ENCODE data around the gene ZSWIM7. TPM values are rescaled to one million over a fixed set of nuclear protein-coding genes. Genes with fewer than 3 reads are reported as not detected.

Gene ZSWIM7
- total RNA-seq, 1 experiment from 2014 or later, result 41.0 TPM

GRCh38 chr17:15971882-15972281 is 27.6 kb downstream of the ZSWIM7 start:
- H3K79me2 ChIP-seq (ENCODE audit: low read length), result no peaks in the 10 kb centered on the region
- no peaks in the 10 kb centered on the region for H3K9me3 ChIP-seq (ENCODE audit: low read length)
- H3K27ac ChIP-seq (ENCODE audit: low read length), result no peak overlapping the region
- DNase-seq, result no peak
- no peak overlapping the region for H3K4me2 ChIP-seq (ENCODE audit: low read depth, low read length, poor library complexity, severe bottlenecking)
- H2AFZ ChIP-seq (ENCODE audit: low read length), result no peak overlapping the region
- H4K20me1 ChIP-seq (ENCODE audit: insufficient read depth, low read depth, low read length), result no peaks in the 10 kb centered on the region
- H3K27me3 ChIP-seq (ENCODE audit: low read length), result no peaks in the 10 kb centered on the region
- no peaks in the 10 kb centered on the region for H3K36me3 ChIP-seq (ENCODE audit: insufficient read depth, low read length)
- no peak overlapping the region for H3K9ac ChIP-seq (ENCODE audit: low read length)
- no peaks in the 10 kb centered on the region for H3K9me2 ChIP-seq (replicated peaks; ENCODE audit: insufficient read depth, low read length)
- H3K4me3 ChIP-seq (ENCODE audit: low read length), result no peak overlapping the region
- H3K4me1 ChIP-seq (ENCODE audit: low read length), result no peaks in the 10 kb centered on the region

DNA sequence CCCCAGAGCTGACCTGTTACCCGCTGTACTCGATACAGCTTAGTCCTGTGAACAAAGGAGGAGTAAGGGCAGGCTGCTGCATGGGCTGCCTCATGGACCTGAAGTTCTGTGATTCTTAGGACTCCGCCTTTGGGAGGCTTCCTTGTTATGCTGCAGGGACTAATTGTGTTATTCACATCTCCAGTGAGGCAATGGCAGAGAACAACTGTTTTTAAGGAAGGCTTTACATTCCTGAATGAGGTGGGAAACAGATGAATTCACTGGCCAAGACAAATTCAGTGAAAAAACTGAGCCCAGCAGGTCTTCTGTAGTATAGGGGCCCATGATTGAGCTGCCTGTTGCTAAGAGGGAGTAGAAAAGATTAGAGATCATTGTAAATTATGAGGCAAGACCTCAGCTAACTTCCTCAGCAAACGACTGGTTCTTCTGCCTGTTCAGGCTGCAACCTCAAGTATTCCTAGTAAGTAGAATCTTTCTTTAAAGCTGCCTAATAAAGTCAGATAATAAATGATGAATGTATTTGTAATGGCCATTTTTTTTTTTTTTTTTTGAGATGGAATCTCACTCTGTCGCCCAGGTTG is 28.3 kb downstream of the ZSWIM7 start:
- Histone ChIP-seq H3K79me2 (ENCODE audit: low read length) (no peaks in the 10 kb centered on the region), H3K36me3 (ENCODE audit: insufficient read depth, low read length) (no peaks in the 10 kb centered on the region), H3K4me3 (ENCODE audit: low read length) (no peak overlapping the region), H3K4me2 (ENCODE audit: low read depth, low read length, poor library complexity, severe bottlenecking) (no peak overlapping the region), H3K9ac (ENCODE audit: low read length) (no peak overlapping the region), H3K9me3 (ENCODE audit: low read length) (no peaks in the 10 kb centered on the region), H3K4me1 (ENCODE audit: low read length) (peaks cover under 1% of the 10 kb centered on the region; the same call in 1 of the 2 replicates), H3K27me3 (ENCODE audit: low read length) (no peaks in the 10 kb centered on the region), H3K9me2 (replicated peaks; ENCODE audit: insufficient read depth, low read length) (no peaks in the 10 kb centered on the region), H3K27ac (ENCODE audit: low read length) (no peak overlapping the region), H2AFZ (ENCODE audit: low read length) (no peak overlapping the region), H4K20me1 (ENCODE audit: insufficient read depth, low read depth, low read length) (no peaks in the 10 kb centered on the region)
- DNase-seq, result no peak

- no peaks in the 10 kb centered on the region for H3K27me3 ChIP-seq (ENCODE audit: low read length)
- DNase-seq, result no peak
- no peaks in the 10 kb centered on the region for H3K9me2 ChIP-seq (replicated peaks; ENCODE audit: insufficient read depth, low read length)
- H4K20me1 ChIP-seq (ENCODE audit: insufficient read depth, low read depth, low read length), result no peaks in the 10 kb centered on the region
- H3K4me1 ChIP-seq (ENCODE audit: low read length), result peaks cover 8% of the 10 kb centered on the region
- H3K36me3 ChIP-seq (ENCODE audit: insufficient read depth, low read length), result no peaks in the 10 kb centered on the region
- no peak overlapping the region for H2AFZ ChIP-seq (ENCODE audit: low read length)
- no peak overlapping the region for H3K4me3 ChIP-seq (ENCODE audit: low read length)
- no peaks in the 10 kb centered on the region for H3K79me2 ChIP-seq (ENCODE audit: low read length)
- no peak overlapping the region for H3K4me2 ChIP-seq (ENCODE audit: low read depth, low read length, poor library complexity, severe bottlenecking)
- no peak overlapping the region for H3K9ac ChIP-seq (ENCODE audit: low read length)
- H3K27ac ChIP-seq (ENCODE audit: low read length), result no peak overlapping the region
- H3K9me3 ChIP-seq (ENCODE audit: low read length), result no peaks in the 10 kb centered on the region
These were observed 29.0 kb downstream of the ZSWIM7 start for GRCh38 chr17:15970500-15970899.

DNA sequence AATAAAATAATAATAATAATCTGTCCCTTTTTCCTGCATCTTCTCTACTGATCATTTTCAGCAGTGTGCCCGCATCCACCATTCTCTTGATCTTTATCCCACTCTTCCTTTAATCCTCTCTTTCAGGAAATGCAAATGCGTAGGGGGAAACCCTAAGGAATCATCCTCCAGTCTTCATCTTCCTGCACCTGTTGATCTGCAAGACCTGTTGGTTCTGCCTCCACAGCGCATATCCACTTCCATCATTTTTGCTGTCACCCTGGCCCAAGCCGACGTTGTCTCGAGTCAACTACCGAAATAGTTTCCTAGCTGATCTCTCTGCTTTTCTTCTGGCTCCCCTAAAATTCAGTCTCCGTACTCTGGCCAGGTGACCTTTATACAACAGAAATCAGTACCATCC is 30.0 kb downstream of the ZSWIM7 start:
- Histone ChIP-seq H3K27me3 (ENCODE audit: low read length) (no peaks in the 10 kb centered on the region), H3K9ac (ENCODE audit: low read length) (no peak overlapping the region), H4K20me1 (ENCODE audit: insufficient read depth, low read depth, low read length) (no peaks in the 10 kb centered on the region), H3K79me2 (ENCODE audit: low read length) (no peaks in the 10 kb centered on the region), H3K9me2 (replicated peaks; ENCODE audit: insufficient read depth, low read length) (no peaks in the 10 kb centered on the region), H3K4me3 (ENCODE audit: low read length) (no peak overlapping the region), H3K4me2 (ENCODE audit: low read depth, low read length, poor library complexity, severe bottlenecking) (no peak overlapping the region), H2AFZ (ENCODE audit: low read length) (no peak overlapping the region), H3K9me3 (ENCODE audit: low read length) (no peaks in the 10 kb centered on the region), H3K27ac (ENCODE audit: low read length) (no peak overlapping the region), H3K36me3 (ENCODE audit: insufficient read depth, low read length) (no peaks in the 10 kb centered on the region), H3K4me1 (ENCODE audit: low read length) (peaks cover 12% of the 10 kb centered on the region)
- no peak for DNase-seq

GRCh38 chr17:15967706-15968399 is 31.7 kb downstream of the ZSWIM7 start:
- H3K9ac ChIP-seq (ENCODE audit: low read length), result no peak overlapping the region
- H2AFZ ChIP-seq (ENCODE audit: low read length), result no peak overlapping the region
- H4K20me1 ChIP-seq (ENCODE audit: insufficient read depth, low read depth, low read length), result no peaks in the 10 kb centered on the region
- no peak overlapping the region for H3K27ac ChIP-seq (ENCODE audit: low read length)
- H3K36me3 ChIP-seq (ENCODE audit: insufficient read depth, low read length), result no peaks in the 10 kb centered on the region
- H3K4me2 ChIP-seq (ENCODE audit: low read depth, low read length, poor library complexity, severe bottlenecking), result no peak overlapping the region
- no peaks in the 10 kb centered on the region for H3K9me2 ChIP-seq (replicated peaks; ENCODE audit: insufficient read depth, low read length)
- H3K4me1 ChIP-seq (ENCODE audit: low read length), result peaks cover 12% of the 10 kb centered on the region
- H3K9me3 ChIP-seq (ENCODE audit: low read length), result no peaks in the 10 kb centered on the region
- H3K4me3 ChIP-seq (ENCODE audit: low read length), result no peak overlapping the region
- H3K79me2 ChIP-seq (ENCODE audit: low read length), result no peaks in the 10 kb centered on the region
- no peak for DNase-seq
- no peaks in the 10 kb centered on the region for H3K27me3 ChIP-seq (ENCODE audit: low read length)

DNA sequence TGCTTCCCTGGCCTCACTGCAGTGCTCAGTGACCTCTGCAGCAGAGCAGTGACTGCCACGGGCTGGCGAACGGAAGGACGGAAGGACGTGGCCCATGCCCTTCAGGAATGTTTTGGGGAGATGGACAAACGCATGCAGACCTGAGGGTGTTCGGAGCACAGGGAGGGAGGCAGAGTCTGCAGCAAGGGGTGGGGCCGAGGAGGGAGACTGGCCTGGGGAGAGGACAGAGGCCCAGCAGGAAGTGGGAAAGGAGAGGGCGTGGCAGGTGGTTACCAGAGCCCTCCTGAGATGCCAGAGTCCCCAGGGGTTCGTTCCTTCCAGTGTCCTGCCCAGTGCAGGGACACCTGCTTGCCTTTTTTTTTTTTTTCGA is 32.6 kb downstream of the ZSWIM7 start:
- peaks cover 12% of the 10 kb centered on the region for H3K4me1 ChIP-seq (ENCODE audit: low read length)
- no peak overlapping the region for H3K9ac ChIP-seq (ENCODE audit: low read length)
- H3K27me3 ChIP-seq (ENCODE audit: low read length), result no peaks in the 10 kb centered on the region
- H3K27ac ChIP-seq (ENCODE audit: low read length), result no peak overlapping the region
- no peak for DNase-seq
- no peaks in the 10 kb centered on the region for H3K79me2 ChIP-seq (ENCODE audit: low read length)
- no peak overlapping the region for H3K4me2 ChIP-seq (ENCODE audit: low read depth, low read length, poor library complexity, severe bottlenecking)
- no peaks in the 10 kb centered on the region for H3K36me3 ChIP-seq (ENCODE audit: insufficient read depth, low read length)
- H3K9me2 ChIP-seq (replicated peaks; ENCODE audit: insufficient read depth, low read length), result no peaks in the 10 kb centered on the region
- no peaks in the 10 kb centered on the region for H3K9me3 ChIP-seq (ENCODE audit: low read length)
- no peak overlapping the region for H2AFZ ChIP-seq (ENCODE audit: low read length)
- no peak overlapping the region for H3K4me3 ChIP-seq (ENCODE audit: low read length)
- H4K20me1 ChIP-seq (ENCODE audit: insufficient read depth, low read depth, low read length), result no peaks in the 10 kb centered on the region

DNA sequence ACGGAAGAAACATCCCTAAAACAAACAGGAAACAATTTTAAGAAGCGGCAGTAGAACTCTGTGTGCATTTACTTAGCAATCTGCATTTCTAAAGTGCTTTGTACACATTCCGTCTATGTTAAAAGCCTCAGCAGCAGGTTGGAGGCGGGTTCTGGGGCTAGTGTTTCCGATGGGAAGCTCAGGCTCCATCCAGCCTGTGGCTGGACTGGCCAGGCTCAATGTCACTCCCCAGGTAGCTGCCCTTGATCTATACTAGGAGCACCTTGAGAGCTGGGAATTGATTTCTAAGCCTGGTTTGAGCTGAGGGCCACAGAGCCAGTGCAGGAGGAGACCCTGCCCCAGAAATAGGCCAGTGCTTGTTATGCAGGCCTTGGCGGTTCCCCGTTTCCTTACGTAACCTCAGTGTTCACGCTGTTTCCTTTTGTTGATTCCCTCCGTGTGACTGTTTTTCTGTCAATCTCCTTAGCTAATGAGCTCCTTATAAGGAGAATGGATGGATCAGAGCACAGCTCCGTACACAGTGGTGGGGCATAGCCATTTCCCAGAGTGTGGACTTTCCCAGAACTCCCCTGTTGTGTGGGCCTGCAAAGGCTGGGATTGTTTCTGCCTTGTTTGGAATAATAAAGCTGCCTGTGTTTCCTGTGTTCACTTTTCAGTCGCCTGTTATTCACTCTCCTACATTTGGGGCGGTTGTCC is 33.2 kb downstream of the ZSWIM7 start:
- Histone ChIP-seq H4K20me1 (ENCODE audit: insufficient read depth, low read depth, low read length) (no peaks in the 10 kb centered on the region), H3K4me1 (ENCODE audit: low read length) (peaks cover 12% of the 10 kb centered on the region), H3K4me3 (ENCODE audit: low read length) (no peak overlapping the region), H3K27ac (ENCODE audit: low read length) (no peak overlapping the region), H3K79me2 (ENCODE audit: low read length) (no peaks in the 10 kb centered on the region), H3K9me2 (replicated peaks; ENCODE audit: insufficient read depth, low read length) (no peaks in the 10 kb centered on the region), H3K9ac (ENCODE audit: low read length) (no peak overlapping the region), H2AFZ (ENCODE audit: low read length) (no peak overlapping the region), H3K27me3 (ENCODE audit: low read length) (no peaks in the 10 kb centered on the region), H3K36me3 (ENCODE audit: insufficient read depth, low read length) (no peaks in the 10 kb centered on the region), H3K4me2 (ENCODE audit: low read depth, low read length, poor library complexity, severe bottlenecking) (no peak overlapping the region), H3K9me3 (ENCODE audit: low read length) (no peaks in the 10 kb centered on the region)
- DNase-seq, result no peak

DNA sequence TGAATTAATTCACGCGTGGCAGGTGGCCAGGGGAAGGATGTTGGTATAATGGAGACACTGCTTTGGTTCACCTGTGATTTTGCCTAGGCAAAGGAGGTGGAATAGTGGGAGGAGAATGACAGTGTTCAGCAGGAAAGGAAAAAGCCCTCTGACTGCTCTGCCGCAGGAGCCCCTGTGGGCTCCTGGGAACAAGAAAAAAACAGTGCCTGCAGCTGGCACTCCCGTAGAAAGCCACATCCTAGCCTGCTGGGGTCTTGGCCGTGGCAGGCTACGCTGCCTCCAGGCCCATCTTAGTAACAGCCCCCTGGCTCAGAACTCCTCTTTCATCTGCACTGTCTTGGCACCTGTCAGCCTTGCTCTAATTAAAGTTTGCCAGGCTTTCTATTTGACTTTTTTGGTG is 34.0 kb downstream of the ZSWIM7 start:
- no peak overlapping the region for H3K27ac ChIP-seq (ENCODE audit: low read length)
- H3K36me3 ChIP-seq (ENCODE audit: insufficient read depth, low read length), result no peaks in the 10 kb centered on the region
- DNase-seq, result no peak
- H3K27me3 ChIP-seq (ENCODE audit: low read length), result no peaks in the 10 kb centered on the region
- H3K79me2 ChIP-seq (ENCODE audit: low read length), result no peaks in the 10 kb centered on the region
- peaks cover 12% of the 10 kb centered on the region for H3K4me1 ChIP-seq (ENCODE audit: low read length)
- H4K20me1 ChIP-seq (ENCODE audit: insufficient read depth, low read depth, low read length), result no peaks in the 10 kb centered on the region
- H3K9me3 ChIP-seq (ENCODE audit: low read length), result no peaks in the 10 kb centered on the region
- no peak overlapping the region for H3K9ac ChIP-seq (ENCODE audit: low read length)
- no peaks in the 10 kb centered on the region for H3K9me2 ChIP-seq (replicated peaks; ENCODE audit: insufficient read depth, low read length)
- no peak overlapping the region for H3K4me3 ChIP-seq (ENCODE audit: low read length)
- no peak overlapping the region for H3K4me2 ChIP-seq (ENCODE audit: low read depth, low read length, poor library complexity, severe bottlenecking)
- no peak overlapping the region for H2AFZ ChIP-seq (ENCODE audit: low read length)
